Activated T-cell treated with anti-CD3 and anti-CD28 coated beads for 24 hours (primary cell): ENCODE data around the gene GRIK4.
"Not testable (repeated sequence)": the region's sequence is repeated elsewhere in the genome, so short reads cannot be mapped to it uniquely, and the experiment has no call there.

Experiments used
- DNase-seq: peaks from one replicate; pipeline ENCODE4 v3.0.0-alpha.2; 2020; ENCODE audit warnings: low read depth

GRIK4 gene

GRCh38 chr11:120608760-120609211 is 97.2 kb downstream of the GRIK4 start:
- DNase-seq: no peak

GRCh38 chr11:120610111-120610510 is 98.6 kb downstream of the GRIK4 start:
- no peak for DNase-seq

- no peak for DNase-seq
Measured at GRCh38 chr11:120611581-120611980, 100.0 kb downstream of the GRIK4 start.

GRCh38 chr11:120612513-120613263 is 101.1 kb downstream of the GRIK4 start:
- no peak for DNase-seq

GRCh38 chr11:120613264-120614226 is 102.0 kb downstream of the GRIK4 start:
- no peak for DNase-seq

DNA sequence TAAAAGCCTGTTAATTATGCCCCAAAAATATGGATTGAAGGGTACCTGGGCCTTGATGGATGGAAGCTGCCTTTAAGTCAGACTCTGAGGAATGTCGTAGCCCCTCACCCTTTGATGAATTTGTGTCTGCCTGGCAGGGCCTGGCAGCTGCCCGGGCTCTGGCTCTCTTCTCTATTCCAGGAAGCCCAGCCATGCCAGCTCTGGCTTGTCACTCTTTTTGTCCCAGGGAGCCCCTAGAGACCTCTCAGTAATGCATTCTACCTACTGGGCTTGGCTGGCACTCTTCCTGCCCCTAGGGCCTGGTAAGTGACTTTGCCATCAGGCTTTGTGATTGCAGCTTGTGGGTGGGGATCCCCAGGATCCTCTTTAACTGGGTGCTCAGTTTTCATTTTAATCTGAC is 103.8 kb downstream of the GRIK4 start:
- no peak for DNase-seq

GRCh38 chr11:120618399-120618798 is 106.9 kb downstream of the GRIK4 start:
- no peak for DNase-seq

DNA sequence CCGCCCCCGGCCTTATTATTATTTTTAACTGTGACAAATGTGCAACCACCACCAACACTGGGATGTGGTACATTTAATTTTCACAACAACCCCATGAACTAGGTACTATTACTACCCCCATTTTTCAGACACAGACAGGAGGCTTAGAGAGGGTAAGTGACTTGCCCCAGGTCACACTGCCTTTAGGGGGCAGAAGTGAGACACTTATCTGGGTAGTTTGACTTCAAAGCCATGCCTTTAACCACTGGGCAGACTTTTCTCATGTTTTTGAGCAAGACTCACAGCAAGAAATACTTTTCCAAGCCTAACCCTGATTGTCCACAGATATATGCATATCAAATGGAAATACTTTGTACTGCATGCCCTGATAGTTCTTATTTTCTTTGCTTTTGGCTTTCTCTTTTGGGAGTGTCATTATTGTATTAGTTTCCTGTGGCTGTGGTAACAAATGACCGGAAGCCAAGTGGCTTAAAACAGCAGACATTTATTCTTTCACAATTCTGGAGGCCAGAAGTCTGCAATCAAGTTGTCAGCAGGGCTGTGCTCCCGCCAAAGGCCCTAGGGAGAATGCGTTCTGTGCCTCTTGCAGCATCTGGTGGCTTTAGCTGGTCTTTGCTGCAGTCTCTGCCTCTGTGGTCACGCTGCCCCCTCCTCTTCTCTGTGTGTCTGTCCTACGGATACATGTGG is 110.8 kb downstream of the GRIK4 start:
- no peak for DNase-seq

DNA sequence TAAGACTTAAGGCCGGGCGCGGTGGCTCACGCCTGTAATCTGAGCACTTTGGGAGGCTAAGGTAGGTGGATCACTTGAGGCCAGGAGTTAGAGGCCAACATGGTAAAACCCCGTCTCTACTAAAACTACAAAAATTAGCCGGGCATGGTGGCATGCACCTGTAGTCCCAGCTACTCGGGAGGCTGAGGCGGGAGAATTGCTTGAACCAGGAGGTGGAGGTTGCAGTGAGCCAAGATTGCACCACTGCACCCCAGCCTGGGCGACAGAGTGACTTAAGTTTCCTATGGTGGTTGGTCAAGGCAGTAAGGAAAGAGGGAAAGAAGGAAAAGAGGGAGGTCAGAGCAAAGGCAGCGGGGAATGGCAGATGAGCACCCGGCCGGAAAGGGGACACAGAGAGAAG is 113.4 kb downstream of the GRIK4 start:
- not testable (repeated sequence) for DNase-seq

GRCh38 chr11:120625565-120625964 is 114.0 kb downstream of the GRIK4 start:
- no peak for DNase-seq

DNA sequence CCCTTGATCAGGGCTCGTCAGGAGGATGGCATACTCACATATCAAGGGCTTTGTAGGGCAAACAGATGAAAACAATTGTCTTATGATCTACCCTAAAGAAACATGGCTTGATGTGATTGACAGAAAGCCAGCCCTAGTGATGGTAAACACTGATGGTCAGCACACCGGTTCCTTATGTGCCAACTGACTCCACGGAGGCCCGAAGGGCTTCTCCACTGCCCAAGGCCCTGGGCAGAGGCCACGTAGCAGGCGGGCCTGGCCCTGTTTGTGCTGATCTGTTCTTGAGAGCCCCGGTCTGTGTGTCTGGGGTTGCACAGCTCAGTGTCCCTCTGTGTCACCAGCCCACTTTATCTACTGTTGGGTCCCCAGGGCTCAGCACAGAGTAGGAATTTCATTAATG is 115.2 kb downstream of the GRIK4 start:
- DNase-seq: no peak

DNA sequence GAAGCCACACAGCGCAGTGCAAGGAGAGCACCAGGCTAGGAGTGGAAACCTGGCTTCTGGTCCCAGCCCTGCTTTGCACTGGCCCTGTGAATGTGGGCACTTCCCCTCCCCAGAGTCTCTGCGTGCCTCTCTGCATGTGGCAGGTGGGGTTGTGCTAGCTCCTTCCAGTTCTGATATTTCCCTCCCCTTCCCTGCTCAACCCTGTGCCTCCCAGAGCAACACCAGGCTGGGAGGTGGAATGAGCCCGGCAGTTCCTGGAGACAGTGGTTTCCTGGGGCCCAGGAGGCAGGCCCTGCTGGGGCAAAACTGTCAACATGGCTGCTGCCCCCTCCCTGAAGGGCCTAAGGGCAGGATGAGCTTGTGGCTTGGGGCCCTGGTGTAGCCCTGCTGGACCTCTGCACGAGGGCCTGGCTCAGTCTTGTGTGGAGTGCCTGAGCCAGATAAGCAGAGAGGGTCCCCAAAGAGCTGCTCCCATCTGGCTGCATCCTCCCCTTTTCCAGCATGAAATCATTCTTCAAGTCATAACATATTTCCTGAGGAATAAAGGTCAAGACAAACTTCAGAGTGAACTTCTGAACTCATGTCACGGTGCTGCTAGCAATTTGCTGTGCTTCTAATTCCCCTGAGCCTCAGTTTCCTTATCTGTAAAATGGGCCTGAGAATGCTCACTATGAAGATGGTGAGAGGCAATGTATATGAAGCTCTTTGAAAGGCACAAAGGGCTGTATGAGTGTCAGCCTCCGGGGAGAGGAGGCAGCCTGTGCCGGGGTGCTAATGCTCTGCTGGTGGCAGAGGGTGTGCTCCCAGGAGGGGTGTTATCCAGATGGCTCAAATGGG is 116.0 kb downstream of the GRIK4 start:
- DNase-seq: no peak

DNA sequence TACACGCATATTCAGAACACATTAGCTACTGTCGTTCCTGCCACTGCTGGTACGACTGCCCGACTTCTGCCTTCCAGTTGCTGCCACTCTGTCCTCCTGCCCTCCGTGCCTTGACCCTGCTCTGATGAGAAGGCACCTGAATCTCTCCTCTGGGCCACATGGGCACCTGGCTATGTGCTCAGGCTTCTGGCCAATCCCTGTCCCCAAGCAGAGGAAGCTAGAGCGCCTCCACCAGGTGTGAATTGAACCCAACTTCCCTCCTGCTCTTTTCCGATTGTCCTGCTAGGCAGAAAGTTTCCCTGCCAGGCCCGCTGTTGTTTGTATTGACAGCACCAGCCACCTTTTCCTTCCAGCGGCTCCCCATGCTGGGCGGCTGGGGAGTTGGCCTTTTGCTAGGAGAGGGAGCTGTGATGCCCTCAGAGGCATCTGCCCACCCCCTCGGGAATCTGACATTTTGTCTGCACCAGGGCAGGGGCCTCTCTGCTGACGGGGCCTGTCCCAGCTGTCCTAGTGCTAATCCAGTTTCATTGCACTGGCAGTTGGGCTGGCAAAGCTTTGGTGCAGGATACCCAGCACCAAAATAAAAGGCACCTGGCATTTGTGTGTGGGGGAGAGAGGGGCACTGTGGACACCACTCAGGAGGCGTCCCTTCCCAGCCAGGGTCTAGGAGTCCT is 118.0 kb downstream of the GRIK4 start:
- no peak for DNase-seq

DNA sequence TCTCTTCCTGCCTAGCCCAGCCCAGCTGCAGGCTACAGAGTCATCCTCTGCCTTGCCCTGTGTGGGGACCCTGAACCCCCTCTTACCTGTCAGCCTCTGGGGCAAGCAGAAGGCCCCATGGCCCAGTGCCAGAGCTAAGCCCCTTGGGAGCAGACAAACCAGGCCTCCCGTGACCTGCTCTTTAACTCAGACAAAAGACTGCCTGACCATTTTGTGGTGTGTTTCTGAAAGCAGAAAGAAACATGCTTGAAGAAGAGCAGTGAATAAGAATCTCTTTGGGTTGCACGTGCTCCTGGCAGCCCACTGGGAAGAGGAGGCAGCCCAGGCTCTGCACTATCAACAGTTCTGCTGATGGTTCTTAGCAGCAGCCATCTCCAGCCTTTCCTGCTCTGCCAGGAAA is 118.6 kb downstream of the GRIK4 start:
- no peak for DNase-seq

DNA sequence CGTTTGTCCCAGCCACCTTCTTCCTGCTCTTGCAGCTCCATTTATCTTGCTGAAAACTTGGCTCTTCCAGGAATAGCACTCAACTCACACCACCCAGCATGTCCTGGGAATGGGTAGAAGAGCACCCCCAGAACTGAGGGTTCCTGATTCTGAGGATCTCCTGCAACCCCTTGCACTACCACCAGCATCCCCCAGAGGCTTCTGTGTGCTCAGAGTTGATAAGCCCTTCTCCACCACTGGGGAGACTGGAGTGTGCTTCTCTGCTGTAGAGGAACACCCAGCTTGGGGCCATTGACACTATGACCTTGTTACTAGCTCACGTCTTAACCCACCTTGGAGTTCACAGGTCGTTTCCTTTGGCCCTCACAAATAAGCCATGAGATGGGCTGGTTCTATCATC is 121.0 kb downstream of the GRIK4 start:
- no peak for DNase-seq

DNA sequence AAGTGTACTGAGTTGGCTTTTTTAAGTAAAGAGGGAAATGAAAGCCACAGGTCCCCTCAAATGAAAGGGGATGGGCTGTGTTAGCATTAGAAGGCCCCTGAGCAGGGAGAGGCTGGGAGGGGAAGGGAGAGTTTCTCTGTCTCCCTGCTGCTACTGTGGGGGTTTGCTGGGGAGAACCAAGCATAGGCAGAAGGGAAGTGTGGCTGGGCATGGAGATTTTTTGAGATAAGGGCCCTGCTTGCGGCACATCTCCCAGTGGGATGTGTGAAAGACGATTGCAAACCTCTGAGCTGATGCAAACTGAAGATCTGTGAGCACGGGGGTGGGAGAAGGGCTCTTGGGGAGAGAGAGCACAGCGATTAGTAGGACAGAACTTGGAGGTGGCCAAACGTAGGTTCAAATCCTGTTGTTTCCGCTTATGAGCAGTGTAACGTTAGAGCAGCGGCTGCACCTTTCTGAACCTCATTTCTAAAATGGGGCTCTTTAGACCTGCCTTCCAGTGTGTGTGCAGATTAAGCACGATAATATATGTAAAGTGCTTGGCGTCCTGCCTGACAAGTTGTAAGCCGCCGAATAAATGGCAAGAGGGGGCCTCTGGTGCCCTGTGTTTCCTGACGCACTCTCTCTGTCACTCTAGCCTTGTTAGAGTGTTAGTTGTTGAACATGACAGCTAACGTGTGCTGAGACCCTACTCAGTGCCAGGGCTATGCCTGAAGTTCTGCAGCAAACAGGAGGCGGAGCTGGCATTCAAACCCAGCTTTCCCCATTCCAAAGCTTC is 122.3 kb downstream of the GRIK4 start:
- no peak for DNase-seq

DNA sequence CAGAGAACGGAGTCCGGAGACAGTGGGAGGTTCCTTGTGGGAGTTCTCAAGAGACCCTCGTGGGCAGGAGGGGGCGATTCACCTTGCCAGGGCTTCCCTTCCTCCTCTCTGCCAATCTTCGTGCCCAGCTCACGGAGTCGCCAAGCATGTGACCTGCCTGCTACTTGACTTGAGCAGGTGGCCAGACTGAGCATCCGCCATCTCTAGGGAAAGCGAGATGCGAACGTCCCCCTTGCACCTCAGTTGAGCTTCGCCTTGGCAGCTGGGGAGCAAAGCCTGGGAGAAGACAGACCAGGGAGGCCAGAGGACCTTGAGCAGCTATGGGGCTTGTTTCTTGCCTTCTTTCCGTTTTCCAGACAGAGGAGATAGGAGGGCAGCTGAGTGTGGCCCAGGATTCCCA is 123.2 kb downstream of the GRIK4 start:
- no peak for DNase-seq

DNA sequence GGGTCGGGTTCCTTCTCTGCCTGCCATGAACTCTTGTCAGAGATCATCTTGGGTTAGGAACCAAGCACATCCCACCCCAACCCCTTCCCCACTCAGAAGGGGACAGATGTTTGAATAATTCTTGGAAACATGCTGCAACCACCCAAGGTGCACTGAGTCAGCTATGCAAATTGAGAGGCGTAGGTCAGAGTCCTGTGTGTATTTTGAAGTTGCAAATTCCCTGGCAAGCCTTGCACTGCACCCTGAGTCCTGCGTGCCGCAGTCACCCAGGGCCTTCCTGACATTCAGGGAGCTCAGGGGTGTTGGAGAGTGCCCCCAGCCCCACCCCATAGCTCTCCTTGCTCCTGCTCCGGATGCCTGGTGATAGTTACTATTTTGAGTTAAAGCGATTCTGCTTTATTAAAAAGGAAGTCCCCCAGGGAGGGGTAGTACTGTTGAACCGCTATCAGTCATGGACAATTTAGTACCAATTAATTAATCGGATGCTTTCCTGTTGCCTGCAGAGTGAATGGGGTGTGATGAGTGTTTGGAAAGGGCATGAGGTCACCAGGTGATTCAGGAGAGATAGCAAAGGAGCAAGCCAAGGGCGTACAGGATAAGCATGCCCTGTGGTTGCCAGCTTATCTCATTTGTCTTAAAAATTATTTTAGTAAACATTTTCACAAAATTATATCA is 123.7 kb downstream of the GRIK4 start:
- no peak for DNase-seq

- no peak for DNase-seq
Measured at GRCh38 chr11:120637131-120637530, 125.6 kb downstream of the GRIK4 start.
